IPS-18c (cell line): ENCODE data around the gene ING1.
"Not testable (repeated sequence)": the region's sequence is repeated elsewhere in the genome, so short reads cannot be mapped to it uniquely, and the experiment has no call there.

Experiments
- H3K4me3 ChIP-seq: 2 replicates; pipeline ENCODE4 v1.7.0; 2013; ENCODE audit warnings: low read depth, mild to moderate bottlenecking, low read length, moderate library complexity; ENCODE audit not compliant: insufficient read depth
- H3K9me3 ChIP-seq: one replicate; pipeline ENCODE4 v1.6.1; 2013; ENCODE audit warnings: mild to moderate bottlenecking, low read length, moderate library complexity; ENCODE audit not compliant: control insufficient read depth, insufficient read depth

The ING1 gene

GRCh38 chr13:110706570-110707372 lies 6.7 kb upstream of the ING1 start:
- Histone ChIP-seq H3K9me3 (no peaks in the 10 kb centered on the region), H3K4me3 (peak overlapping the region; percentile 56)

DNA sequence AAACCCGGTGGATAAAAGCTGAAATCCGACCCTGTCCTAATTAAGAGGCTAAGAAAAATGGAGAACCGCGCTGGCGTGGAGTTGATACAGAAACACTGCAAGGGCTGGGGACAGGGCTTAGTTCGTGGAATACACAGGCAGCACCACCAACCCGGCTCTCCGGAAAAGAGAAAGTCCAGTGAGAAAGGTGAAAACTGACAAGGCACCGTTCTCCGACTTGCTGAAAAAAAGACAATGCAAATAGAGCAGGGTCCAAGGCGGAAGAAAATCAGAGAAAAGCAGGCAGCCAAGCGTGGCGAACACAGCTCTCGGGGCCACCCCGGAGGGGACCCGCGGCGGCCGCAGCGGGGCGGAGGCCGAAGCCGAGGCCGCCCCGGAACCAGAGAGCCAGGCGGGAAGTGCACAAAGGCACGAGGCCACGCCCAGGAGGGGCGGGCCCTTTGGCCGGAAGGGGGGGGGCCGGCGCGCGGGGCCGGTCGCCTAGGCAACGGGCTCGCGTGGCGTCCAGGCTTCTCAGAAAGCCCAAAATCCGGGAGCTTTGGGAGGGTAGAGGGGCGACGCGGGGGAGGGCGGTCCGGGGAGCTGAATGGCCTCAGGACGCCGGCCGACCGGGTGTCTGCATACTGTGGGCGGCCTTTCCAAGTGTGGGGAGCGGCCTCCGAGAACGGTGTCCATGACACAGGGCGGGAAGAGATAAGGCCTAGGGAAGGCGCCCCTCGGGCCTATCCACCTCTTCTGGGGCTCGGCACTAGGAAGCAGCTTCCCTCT lies 1.2 kb upstream of the ING1 start:
- Histone ChIP-seq H3K9me3 (peaks cover 2% of the 10 kb centered on the region), H3K4me3 (peak overlapping the region; percentile 93)

DNA sequence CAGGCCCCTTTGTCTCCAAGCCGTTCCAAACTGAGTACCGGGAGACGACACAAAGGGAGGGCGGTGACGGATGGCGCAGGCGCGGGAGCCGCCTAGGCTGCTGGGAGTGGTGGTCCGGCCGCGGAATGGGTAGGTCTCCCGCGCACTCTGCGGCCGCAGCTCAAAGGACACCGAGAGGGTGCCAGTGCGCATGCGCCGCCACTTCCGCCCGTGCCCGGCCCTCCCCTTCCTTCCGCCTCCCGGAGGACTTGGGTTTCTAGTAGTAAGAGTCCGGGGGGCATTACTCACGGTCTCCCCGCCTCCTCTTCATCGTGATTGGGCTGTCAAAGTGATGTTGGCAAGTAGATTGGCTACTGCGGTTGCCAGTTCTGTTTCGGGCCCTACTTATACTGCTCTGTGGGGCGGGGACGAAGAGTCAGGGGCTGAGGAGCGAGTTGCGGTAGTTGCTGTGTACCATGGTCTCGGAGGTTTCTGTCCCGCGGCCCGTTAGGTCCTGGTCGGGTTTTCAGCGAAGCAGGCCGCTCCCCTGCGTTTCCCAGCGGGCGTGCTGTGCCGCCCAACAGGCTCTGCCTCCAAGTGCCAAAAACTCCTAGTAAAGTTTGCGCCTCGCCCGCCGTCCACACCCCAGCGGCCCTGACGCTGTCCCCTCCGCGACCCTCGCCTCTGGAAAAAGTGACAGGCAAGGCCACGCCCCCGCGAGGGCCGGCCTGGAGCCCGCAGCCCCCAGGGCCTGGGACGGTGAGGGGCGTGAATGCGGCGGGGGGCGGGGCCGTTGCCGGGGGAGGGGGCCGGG lies 455 bp upstream of the ING1 start:
- peaks cover 2% of the 10 kb centered on the region for H3K9me3 ChIP-seq

DNA sequence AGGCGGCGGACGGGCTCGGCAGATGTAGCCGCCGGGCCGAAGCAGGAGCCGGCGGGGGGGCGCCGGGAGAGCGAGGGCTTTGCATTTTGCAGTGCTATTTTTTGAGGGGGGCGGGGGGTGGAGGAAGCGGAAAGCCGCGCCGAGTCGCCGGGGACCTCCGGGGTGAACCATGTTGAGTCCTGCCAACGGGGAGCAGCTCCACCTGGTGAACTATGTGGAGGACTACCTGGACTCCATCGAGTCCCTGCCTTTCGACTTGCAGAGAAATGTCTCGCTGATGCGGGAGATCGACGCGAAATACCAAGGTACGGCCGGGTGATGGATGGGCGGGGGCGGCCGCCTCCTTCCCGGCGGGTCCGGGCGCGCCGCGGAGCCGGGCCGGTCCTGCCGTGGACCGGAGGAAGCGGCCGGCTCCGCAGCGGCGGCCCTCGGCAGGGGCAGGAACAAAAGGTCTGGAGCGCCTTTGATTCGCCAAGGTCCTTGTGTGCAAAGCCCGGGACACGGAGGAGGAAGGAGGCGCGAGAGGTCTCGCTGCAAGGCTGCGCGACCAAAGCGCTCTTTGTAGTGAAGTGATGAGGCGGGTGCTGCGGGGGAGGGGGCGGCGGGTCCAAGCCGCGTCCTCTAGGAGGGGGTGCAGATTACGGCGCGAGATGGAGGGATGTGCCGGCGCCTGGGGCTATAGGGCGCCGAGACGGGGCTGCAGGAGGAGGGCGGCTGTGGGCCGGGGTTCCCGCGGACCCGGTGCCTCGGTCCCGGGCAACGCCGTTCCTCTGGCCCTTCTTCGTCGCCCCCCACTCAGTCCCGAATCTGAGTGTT lies 689 bp downstream of the ING1 start:
- Histone ChIP-seq H3K4me3 (peak overlapping the region; percentile 97), H3K9me3 (peaks cover 2% of the 10 kb centered on the region)

More for the DNA sequence above, 455 bp upstream of the ING1 start:
- H3K4me3 ChIP-seq, result peak overlapping the region; percentile 97

DNA sequence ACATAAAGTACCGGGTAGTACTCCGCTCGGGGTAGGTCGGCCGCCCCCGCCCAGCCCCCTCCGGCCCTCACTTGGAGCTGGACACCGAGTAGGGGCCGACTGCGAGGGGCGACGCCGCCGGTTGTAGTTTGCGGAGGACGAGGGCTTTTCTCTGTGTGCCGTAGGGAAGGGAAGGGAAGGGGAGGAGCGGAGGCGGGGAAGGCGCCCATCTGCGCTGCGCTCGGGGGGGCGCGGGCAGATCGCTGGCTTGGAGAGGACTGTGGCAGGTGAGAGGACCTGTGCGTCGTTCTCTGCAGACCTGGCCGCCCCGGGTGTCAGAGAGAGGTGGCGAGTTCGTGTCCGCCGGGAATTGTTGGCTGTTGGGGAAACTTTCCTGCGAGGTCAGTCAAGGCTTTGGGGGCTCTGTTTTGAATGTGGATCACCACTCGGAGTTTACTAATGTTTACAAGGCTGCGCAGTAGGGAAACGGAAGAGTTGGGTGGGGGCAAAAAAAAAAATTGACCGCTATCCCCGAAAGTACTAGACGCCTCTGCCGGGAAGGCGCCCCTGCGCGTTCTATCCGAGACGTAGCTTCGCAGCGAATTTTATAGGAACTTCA lies 1.4 kb downstream of the ING1 start:
- H3K4me3 ChIP-seq, result peak overlapping the region; percentile 97
- H3K9me3 ChIP-seq, result peaks cover 2% of the 10 kb centered on the region

GRCh38 chr13:110715395-110716246 lies 2.1 kb downstream of the ING1 start:
- Histone ChIP-seq H3K4me3 (peak overlapping the region; percentile 97), H3K9me3 (peaks cover 2% of the 10 kb centered on the region)

GRCh38 chr13:110716247-110716515 lies 2.7 kb downstream of the ING1 start:
- Histone ChIP-seq H3K4me3 (peak overlapping the region; percentile 94), H3K9me3 (peaks cover 2% of the 10 kb centered on the region)

DNA sequence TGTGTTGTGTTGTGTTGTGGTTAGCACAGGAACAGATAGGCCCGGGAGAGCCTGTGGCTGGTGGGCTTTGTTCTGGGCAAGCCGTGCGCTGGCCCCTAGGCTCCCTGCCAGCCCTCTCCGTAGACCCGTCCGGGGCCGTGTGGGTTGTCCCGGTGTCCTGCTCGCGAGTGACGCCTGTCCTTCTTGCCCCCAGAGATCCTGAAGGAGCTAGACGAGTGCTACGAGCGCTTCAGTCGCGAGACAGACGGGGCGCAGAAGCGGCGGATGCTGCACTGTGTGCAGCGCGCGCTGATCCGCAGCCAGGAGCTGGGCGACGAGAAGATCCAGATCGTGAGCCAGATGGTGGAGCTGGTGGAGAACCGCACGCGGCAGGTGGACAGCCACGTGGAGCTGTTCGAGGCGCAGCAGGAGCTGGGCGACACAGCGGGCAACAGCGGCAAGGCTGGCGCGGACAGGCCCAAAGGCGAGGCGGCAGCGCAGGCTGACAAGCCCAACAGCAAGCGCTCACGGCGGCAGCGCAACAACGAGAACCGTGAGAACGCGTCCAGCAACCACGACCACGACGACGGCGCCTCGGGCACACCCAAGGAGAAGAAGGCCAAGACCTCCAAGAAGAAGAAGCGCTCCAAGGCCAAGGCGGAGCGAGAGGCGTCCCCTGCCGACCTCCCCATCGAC lies 5.7 kb downstream of the ING1 start:
- Histone ChIP-seq H3K9me3 (peaks cover 1% of the 10 kb centered on the region), H3K4me3 (no peak overlapping the region)

- Histone ChIP-seq H3K4me3 (no peak overlapping the region), H3K9me3 (no peaks in the 10 kb centered on the region)
Observed at GRCh38 chr13:110722971-110723370, 9.5 kb downstream of the ING1 start.

GRCh38 chr13:110723598-110723997 lies 10.1 kb downstream of the ING1 start:
- Histone ChIP-seq H3K9me3 (no peaks in the 10 kb centered on the region), H3K4me3 (no peak overlapping the region)

DNA sequence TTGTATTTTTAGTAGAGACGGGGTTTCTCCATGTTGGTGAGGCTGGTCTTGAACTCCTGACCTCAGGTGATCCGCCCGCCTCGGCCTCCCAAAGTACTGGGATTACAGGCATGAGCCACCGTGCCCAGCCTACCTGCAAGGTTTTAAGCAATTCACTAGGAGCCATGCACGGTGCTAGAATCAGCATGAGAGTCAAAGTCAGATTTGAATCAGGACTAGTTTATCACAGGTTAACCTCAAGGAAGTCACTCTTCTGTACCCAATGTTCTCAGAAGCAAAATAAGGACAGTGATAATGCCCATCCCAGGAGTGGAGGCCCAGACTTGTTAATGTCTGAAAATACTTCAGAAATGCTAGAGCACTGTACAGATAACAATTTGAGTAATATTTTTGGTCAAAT lies 12.7 kb downstream of the ING1 start:
- not testable (repeated sequence) for H3K4me3 ChIP-seq

DNA sequence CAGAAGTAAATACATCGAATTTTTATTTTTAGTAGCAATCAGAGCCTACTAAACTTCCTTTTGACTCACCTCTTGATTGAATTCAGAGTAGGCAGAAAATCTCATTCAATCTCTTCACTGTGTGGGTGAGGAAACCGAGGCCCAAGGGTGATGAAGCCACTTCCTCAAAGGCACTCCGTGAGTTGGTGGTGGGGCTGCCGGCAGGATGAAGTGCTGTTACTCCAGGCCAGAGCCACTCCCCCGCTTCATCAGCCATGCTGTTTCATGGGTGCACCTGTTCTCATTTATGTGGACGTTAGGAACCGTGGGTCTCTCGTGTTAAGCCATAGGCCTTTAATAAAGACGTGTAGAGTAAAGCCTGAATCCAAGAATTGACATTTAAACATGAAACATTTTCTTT lies 13.2 kb downstream of the ING1 start:
- H3K4me3 ChIP-seq, result no peak overlapping the region

More for the DNA sequence above, 12.7 kb downstream of the ING1 start:
- not testable (repeated sequence) for H3K9me3 ChIP-seq

GRCh38 chr13:110731072-110731471 lies 17.6 kb downstream of the ING1 start:
- Histone ChIP-seq H3K9me3 (no peaks in the 10 kb centered on the region), H3K4me3 (no peak overlapping the region)

More for the DNA sequence above, 13.2 kb downstream of the ING1 start:
- H3K9me3 ChIP-seq, result no peaks in the 10 kb centered on the region

GRCh38 chr13:110734561-110734960 lies 21.1 kb downstream of the ING1 start:
- Histone ChIP-seq H3K9me3 (peaks cover 4% of the 10 kb centered on the region), H3K4me3 (no peak overlapping the region)

GRCh38 chr13:110737555-110737954 lies 24.1 kb downstream of the ING1 start:
- H3K4me3 ChIP-seq, result no peak overlapping the region
- peaks cover 4% of the 10 kb centered on the region for H3K9me3 ChIP-seq
